MCF 10A (cell line): Measurements from ENCODE around the gene PATE4. TPM values are rescaled to one million over a fixed set of nuclear protein-coding genes. Genes with fewer than 3 reads are reported as not detected.

Experiments used
- Bru-seq: library from RNA; stranded (reverse); fragments of 400-500 nt; gene quantifications from one replicate; lab custom pipeline; 2021; lab: Mats Ljungman, UMichigan
- BruChase-seq, 2 experiments: library from RNA; stranded (reverse); fragments of 400-500 nt; gene quantifications; one replicate each; lab custom pipeline; 2021; lab: Mats Ljungman, UMichigan
- BruUV-seq: library from RNA; stranded (reverse); fragments of 400-500 nt; replicated peaks from 2 replicates; lab custom pipeline; 2021; lab: Mats Ljungman, UMichigan
- CTCF ChIA-PET: fragments of 300-600 bp; sonication (Branson Sonifier 250); formaldehyde crosslinking; extraction: SDS; loops from one replicate; lab custom pipeline; 2021; ENCODE audit warnings: antibody characterized with exemption, inconsistent platforms; lab: Yijun Ruan, JAX
- POLR2A ChIA-PET: fragments of 300-600, 350-650 bp; sonication (Branson Sonifier 250); formaldehyde crosslinking; extraction: SDS; loops from one replicate; lab custom pipeline; 2020; ENCODE audit warnings: antibody characterized with exemption, inconsistent platforms; lab: Yijun Ruan, JAX
- DNase-seq: peaks from one replicate; pipeline ENCODE4 v3.0.0-alpha.2; 2018; ENCODE audit not compliant: unreplicated experiment
- H3K27ac Mint-ChIP-seq: one replicate; pipeline ENCODE4 v1.8.0; 2022; ENCODE audit warnings: mild to moderate bottlenecking, low read depth, mixed read lengths; ENCODE audit not compliant: unreplicated experiment
- H3K27me3 Mint-ChIP-seq: one replicate; pipeline ENCODE4 v1.8.0; 2022; ENCODE audit warnings: mixed read lengths; ENCODE audit not compliant: insufficient read depth, unreplicated experiment
- H3K36me3 Mint-ChIP-seq: one replicate; pipeline ENCODE4 v1.8.0; 2022; ENCODE audit warnings: mild to moderate bottlenecking, moderate library complexity, mixed read lengths; ENCODE audit not compliant: insufficient read depth, unreplicated experiment
- H3K4me1 Mint-ChIP-seq: one replicate; pipeline ENCODE4 v1.8.0; 2022; ENCODE audit warnings: mixed read lengths; ENCODE audit not compliant: insufficient read depth, unreplicated experiment
- H3K4me3 Mint-ChIP-seq: one replicate; pipeline ENCODE4 v1.8.0; 2022; ENCODE audit warnings: mild to moderate bottlenecking, moderate library complexity, mixed read lengths; ENCODE audit not compliant: unreplicated experiment
- H3K9me3 Mint-ChIP-seq: one replicate; pipeline ENCODE4 v1.8.0; 2022; ENCODE audit warnings: mixed read lengths; ENCODE audit not compliant: unreplicated experiment
- intact Hi-C: fragments of 100-400 bp; cut with micrococcal nuclease; formaldehyde crosslinking; loops from 2 replicates; pipeline ENCODE4 v1.14.1; 2022
- long read RNA-seq: library from polyadenylated mRNA; stranded (forward); transcript quantifications from one replicate; pipeline ENCODE4 v2.0.0, GENCODE V29; 2022
- total RNA-seq: library from RNA; stranded (reverse); gene quantifications from 2 replicates; pipeline ENCODE4 v1.2.3, GENCODE V29; 2022
- TF ChIP-seq, protein P1 (sequence below): fragments of 200-600 bp; IDR thresholded peaks from one replicate; pipeline ENCODE4 v1.8.0; 2022; ENCODE audit warnings: antibody characterized with exemption, mild to moderate bottlenecking; ENCODE audit not compliant: unreplicated experiment

The PATE4 gene, protein sequence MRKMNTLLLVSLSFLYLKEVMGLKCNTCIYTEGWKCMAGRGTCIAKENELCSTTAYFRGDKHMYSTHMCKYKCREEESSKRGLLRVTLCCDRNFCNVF
- total RNA-seq (not detected in 2 replicates), Bru-seq, nascent RNA (not detected), BruChase-seq, experiment 1, labeled RNA remaining after a 6-hour chase (not detected), BruChase-seq, experiment 2, labeled RNA remaining after a 2-hour chase (not detected)
- long read RNA-seq: 0 reads

GRCh38 chr11:125833016-125833415 is at the start of gene PATE4:
PATE4 (plus strand) TSS chr11:125833316; CDS start chr11:125833360, 44 bp downstream.
- TF ChIP-seq, protein P1, sequence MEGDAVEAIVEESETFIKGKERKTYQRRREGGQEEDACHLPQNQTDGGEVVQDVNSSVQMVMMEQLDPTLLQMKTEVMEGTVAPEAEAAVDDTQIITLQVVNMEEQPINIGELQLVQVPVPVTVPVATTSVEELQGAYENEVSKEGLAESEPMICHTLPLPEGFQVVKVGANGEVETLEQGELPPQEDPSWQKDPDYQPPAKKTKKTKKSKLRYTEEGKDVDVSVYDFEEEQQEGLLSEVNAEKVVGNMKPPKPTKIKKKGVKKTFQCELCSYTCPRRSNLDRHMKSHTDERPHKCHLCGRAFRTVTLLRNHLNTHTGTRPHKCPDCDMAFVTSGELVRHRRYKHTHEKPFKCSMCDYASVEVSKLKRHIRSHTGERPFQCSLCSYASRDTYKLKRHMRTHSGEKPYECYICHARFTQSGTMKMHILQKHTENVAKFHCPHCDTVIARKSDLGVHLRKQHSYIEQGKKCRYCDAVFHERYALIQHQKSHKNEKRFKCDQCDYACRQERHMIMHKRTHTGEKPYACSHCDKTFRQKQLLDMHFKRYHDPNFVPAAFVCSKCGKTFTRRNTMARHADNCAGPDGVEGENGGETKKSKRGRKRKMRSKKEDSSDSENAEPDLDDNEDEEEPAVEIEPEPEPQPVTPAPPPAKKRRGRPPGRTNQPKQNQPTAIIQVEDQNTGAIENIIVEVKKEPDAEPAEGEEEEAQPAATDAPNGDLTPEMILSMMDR: no peak
- POLR2A ChIA-PET: no interaction called here

GRCh38 chr11:125784678-125785077 is 48.4 kb upstream of the PATE4 start:
- Mint-ChIP-seq H3K9me3 (peaks cover 8% of the 10 kb centered on the region), H3K4me1 (no peaks in the 10 kb centered on the region), H3K27me3 (no peaks in the 10 kb centered on the region), H3K36me3 (no peaks in the 10 kb centered on the region), H3K27ac (no peak overlapping the region), H3K4me3 (no peak overlapping the region)
- ChIA-PET CTCF (no interaction called here), POLR2A (no interaction called here)
- TF ChIP-seq, protein P1: no peak
- no TSS peak for BruUV-seq
- no peak for DNase-seq
- intact Hi-C loops: no loop called here

More at GRCh38 chr11:125833016-125833415, at the start of gene PATE4:
- CTCF ChIA-PET: no interaction called here
- no peaks in the 10 kb centered on the region for H3K36me3 Mint-ChIP-seq
- no peaks in the 10 kb centered on the region for H3K9me3 Mint-ChIP-seq
- no peaks in the 10 kb centered on the region for H3K4me1 Mint-ChIP-seq
- H3K4me3 Mint-ChIP-seq: no peak within 1 kb of the TSS
- no peak for DNase-seq
- no peak within 1 kb of the TSS for H3K27ac Mint-ChIP-seq
- H3K27me3 Mint-ChIP-seq: peaks cover 12% of the 10 kb centered on the region
- intact Hi-C loops: no loop called here
- no TSS peak for BruUV-seq

- intact Hi-C loops: no loop called here
- H3K27me3 Mint-ChIP-seq: no peaks in the 10 kb centered on the region
- H3K27ac Mint-ChIP-seq: no peak within 1 kb of the TSS
- peaks cover 6% of the 10 kb centered on the region for H3K9me3 Mint-ChIP-seq
- ChIA-PET POLR2A (no interaction called here), CTCF (interaction anchor here (0.6 kb wide), 1 partner anchor 457 kb away, joined by 4 read pairs; no protein-coding TSS in a partner anchor)
- BruUV-seq: no TSS peak
- H3K4me3 Mint-ChIP-seq: no peak within 1 kb of the TSS
- no peak for DNase-seq
- no peaks in the 10 kb centered on the region for H3K36me3 Mint-ChIP-seq
- TF ChIP-seq, protein P1: no peak
- no peaks in the 10 kb centered on the region for H3K4me1 Mint-ChIP-seq
Observed at GRCh38 chr11:125787827-125788226, 45.3 kb upstream of the PATE4 start, which contains the start of gene PATE3. PATE3 (plus strand) TSS chr11:125788127; CDS start chr11:125788152, 25 bp downstream.

DNA sequence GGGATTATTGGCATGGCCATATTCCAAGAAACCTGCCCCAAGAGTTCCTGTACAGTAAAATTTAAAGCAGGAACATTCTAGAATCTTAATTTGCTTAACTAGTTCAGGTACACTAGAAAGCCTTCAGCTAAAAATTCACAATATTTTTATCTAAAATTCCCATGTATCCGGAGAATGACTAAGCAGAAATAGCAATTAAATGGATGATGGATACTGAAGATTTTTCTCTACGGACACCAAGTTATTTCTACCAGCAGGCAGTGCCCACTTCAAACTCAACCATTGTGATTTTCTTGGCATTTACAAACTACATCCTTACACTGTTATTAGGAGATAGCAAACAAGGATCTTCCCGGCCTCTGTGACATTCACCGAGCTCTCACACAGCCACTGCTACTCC is 42.3 kb upstream of the PATE4 start:
- no TSS peak for BruUV-seq

More for the DNA sequence above, 42.3 kb upstream of the PATE4 start:
- Mint-ChIP-seq H3K27me3 (no peaks in the 10 kb centered on the region), H3K36me3 (no peaks in the 10 kb centered on the region), H3K27ac (no peak overlapping the region), H3K4me1 (no peaks in the 10 kb centered on the region), H3K9me3 (peaks cover 25% of the 10 kb centered on the region), H3K4me3 (no peak overlapping the region)
- ChIA-PET POLR2A (interaction anchor here (0.7 kb wide), 1 partner anchor 97 kb away, joined by 6 read pairs; no protein-coding TSS in a partner anchor), CTCF (interaction anchor here (0.6 to 1.2 kb wide), 2 partner anchors 31 to 1751 kb away, joined by 3 read pairs; no protein-coding TSS in a partner anchor)
- DNase-seq: no peak
- TF ChIP-seq, protein P1: no peak
- intact Hi-C loops: no loop called here
